HL-60 (cell line): ENCODE results near the gene IRAG1.

Experiments
- DNase-seq, 2 experiments: peaks; one replicate each; pipeline ENCODE4 v3.0.0-alpha.2; 2010 to 2020; ENCODE audit warnings: low read depth in 1 of 2, low spot score in 1 of 2
- H3K27ac ChIP-seq: fragments of 250-450 bp; sonication (Bioruptor Pico); replicated peaks from 2 replicates; pipeline ENCODE4 v1.5.1; 2020; ENCODE audit warnings: mild to moderate bottlenecking, moderate library complexity
- H3K27me3 ChIP-seq: fragments of 250-450 bp; sonication (Bioruptor Pico); 2 replicates; pipeline ENCODE4 v1.5.1; 2021; ENCODE audit warnings: mild to moderate bottlenecking, moderate library complexity; ENCODE audit not compliant: insufficient read depth, poor library complexity, severe bottlenecking
- H3K4me3 ChIP-seq: replicated peaks from 2 replicates; pipeline ENCODE4 v1.5.1; 2011; ENCODE audit warnings: mild to moderate bottlenecking, control low read depth, low read length; ENCODE audit not compliant: insufficient read depth
- CTCF ChIP-seq: IDR thresholded peaks from one replicate; pipeline ENCODE4 v1.5.1; 2011; ENCODE audit warnings: low read length, control low read depth, inconsistent platforms; ENCODE audit not compliant: insufficient read depth
- GABPA ChIP-seq: IDR thresholded peaks from 2 replicates; pipeline ENCODE4 v1.6.1; 2012; ENCODE audit warnings: low read depth
- POLR2AphosphoS5 ChIP-seq: IDR thresholded peaks from 2 replicates; pipeline ENCODE4 v1.6.1; 2012; ENCODE audit warnings: low read depth
- SPI1 ChIP-seq: IDR thresholded peaks from 2 replicates; pipeline ENCODE4 v1.6.1; 2012; ENCODE audit warnings: low read depth, mild to moderate bottlenecking, borderline replicate concordance
- TF ChIP-seq, protein P1 (sequence below): IDR thresholded peaks from 2 replicates; pipeline ENCODE4 v1.6.1; 2012; ENCODE audit warnings: low read depth; ENCODE audit not compliant: insufficient replicate concordance

IRAG1 gene

GRCh38 chr11:10728154-10728553, 34.6 kb upstream of the IRAG1 start:
- H3K27ac ChIP-seq, result no peak overlapping the region
- no peaks in the 10 kb centered on the region for H3K27me3 ChIP-seq
- no peak overlapping the region for H3K4me3 ChIP-seq
- no peak for DNase-seq
- no peak for TF ChIP-seq POLR2AphosphoS5
- no peak for TF ChIP-seq GABPA
- no peak for TF ChIP-seq CTCF
- TF ChIP-seq, protein P1, sequence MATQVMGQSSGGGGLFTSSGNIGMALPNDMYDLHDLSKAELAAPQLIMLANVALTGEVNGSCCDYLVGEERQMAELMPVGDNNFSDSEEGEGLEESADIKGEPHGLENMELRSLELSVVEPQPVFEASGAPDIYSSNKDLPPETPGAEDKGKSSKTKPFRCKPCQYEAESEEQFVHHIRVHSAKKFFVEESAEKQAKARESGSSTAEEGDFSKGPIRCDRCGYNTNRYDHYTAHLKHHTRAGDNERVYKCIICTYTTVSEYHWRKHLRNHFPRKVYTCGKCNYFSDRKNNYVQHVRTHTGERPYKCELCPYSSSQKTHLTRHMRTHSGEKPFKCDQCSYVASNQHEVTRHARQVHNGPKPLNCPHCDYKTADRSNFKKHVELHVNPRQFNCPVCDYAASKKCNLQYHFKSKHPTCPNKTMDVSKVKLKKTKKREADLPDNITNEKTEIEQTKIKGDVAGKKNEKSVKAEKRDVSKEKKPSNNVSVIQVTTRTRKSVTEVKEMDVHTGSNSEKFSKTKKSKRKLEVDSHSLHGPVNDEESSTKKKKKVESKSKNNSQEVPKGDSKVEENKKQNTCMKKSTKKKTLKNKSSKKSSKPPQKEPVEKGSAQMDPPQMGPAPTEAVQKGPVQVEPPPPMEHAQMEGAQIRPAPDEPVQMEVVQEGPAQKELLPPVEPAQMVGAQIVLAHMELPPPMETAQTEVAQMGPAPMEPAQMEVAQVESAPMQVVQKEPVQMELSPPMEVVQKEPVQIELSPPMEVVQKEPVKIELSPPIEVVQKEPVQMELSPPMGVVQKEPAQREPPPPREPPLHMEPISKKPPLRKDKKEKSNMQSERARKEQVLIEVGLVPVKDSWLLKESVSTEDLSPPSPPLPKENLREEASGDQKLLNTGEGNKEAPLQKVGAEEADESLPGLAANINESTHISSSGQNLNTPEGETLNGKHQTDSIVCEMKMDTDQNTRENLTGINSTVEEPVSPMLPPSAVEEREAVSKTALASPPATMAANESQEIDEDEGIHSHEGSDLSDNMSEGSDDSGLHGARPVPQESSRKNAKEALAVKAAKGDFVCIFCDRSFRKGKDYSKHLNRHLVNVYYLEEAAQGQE, result no peak
- TF ChIP-seq SPI1, result no peak

DNA sequence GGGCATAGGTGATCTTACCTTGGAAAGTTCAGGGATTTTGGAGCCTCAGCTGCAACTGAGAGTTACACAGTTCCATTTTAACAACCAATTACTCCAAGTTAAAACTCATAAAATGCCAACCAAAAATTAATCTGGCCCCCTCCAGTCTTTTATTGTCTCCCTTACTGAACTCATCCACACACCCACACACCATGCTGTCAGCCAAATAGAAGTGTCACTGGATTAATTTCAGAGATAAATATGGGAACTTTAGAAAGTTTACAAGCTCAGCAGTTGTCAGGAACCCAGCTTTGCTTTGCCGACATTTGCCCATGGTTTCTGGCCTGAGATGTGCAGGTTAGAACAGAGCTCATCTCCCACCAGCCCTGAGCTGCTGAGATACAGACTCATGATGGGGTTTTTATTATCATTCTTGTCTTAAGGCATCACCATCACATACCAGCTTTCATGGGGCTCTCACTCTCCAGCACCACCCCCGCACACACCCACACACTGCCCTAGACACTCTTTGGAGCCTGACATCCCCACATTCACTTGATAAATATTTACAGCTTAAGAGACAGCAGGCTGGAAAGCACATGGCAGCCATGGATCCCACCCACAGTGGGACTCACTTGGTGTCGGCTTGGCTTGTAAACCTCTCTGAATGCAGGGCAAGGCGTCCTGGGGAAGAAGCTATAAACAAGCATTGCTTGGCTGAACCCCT, 33.7 kb upstream of the IRAG1 start:
- Histone ChIP-seq H3K27me3 (no peaks in the 10 kb centered on the region), H3K27ac (no peak overlapping the region), H3K4me3 (no peak overlapping the region)
- TF ChIP-seq, protein P1, result no peak
- TF ChIP-seq POLR2AphosphoS5, result no peak
- TF ChIP-seq CTCF, result no peak
- no peak for TF ChIP-seq GABPA
- no peak for TF ChIP-seq SPI1
- DNase-seq, result no peak

GRCh38 chr11:10725907-10726253, 32.3 kb upstream of the IRAG1 start:
- TF ChIP-seq GABPA (no peak), POLR2AphosphoS5 (no peak), SPI1 (no peak), CTCF (no peak)
- TF ChIP-seq, protein P1, result no peak
- Histone ChIP-seq H3K27me3 (no peaks in the 10 kb centered on the region), H3K27ac (no peak overlapping the region), H3K4me3 (no peak overlapping the region)
- no peak for DNase-seq
